ENCODE data around the gene MAGI1.

DNA sequence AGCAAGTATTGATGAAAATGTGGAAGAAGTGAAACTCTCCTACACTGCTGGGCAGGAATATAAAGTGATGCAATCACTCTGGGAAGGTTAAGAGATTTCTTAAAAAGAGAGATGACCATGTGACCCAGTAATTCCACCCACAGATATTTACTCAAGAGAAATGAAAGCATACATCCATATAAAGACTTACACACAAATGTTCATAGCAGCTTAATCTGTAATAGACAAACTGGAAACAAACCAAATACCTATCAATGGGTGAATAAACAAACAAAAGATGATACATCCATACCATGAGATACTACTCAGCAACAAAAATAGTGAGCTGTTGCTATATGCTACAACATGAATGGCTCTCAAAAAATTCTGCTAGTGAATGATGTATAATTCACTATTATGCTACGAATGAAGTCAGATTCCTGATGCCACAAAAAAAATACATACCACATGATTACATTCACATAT lies 463.3 kb downstream of the MAGI1 start:
- TF ChIP-seq NR1H2 (CRISPR knock-in tag; IDR thresholded peaks at IDR 0.05) = no peak
- TF ChIP-seq, protein P1, sequence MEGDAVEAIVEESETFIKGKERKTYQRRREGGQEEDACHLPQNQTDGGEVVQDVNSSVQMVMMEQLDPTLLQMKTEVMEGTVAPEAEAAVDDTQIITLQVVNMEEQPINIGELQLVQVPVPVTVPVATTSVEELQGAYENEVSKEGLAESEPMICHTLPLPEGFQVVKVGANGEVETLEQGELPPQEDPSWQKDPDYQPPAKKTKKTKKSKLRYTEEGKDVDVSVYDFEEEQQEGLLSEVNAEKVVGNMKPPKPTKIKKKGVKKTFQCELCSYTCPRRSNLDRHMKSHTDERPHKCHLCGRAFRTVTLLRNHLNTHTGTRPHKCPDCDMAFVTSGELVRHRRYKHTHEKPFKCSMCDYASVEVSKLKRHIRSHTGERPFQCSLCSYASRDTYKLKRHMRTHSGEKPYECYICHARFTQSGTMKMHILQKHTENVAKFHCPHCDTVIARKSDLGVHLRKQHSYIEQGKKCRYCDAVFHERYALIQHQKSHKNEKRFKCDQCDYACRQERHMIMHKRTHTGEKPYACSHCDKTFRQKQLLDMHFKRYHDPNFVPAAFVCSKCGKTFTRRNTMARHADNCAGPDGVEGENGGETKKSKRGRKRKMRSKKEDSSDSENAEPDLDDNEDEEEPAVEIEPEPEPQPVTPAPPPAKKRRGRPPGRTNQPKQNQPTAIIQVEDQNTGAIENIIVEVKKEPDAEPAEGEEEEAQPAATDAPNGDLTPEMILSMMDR (IDR thresholded peaks at IDR 0.05) = no peak
- TF ChIP-seq, protein P2, sequence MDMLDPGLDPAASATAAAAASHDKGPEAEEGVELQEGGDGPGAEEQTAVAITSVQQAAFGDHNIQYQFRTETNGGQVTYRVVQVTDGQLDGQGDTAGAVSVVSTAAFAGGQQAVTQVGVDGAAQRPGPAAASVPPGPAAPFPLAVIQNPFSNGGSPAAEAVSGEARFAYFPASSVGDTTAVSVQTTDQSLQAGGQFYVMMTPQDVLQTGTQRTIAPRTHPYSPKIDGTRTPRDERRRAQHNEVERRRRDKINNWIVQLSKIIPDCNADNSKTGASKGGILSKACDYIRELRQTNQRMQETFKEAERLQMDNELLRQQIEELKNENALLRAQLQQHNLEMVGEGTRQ (CRISPR knock-in tag; IDR thresholded peaks at IDR 0.05) = no peak
- no peak for TF ChIP-seq IRF2 (CRISPR knock-in tag; IDR thresholded peaks at IDR 0.05; ENCODE audit: borderline replicate concordance, low read depth)
- no peak for TF ChIP-seq ESRRA (CRISPR knock-in tag; IDR thresholded peaks at IDR 0.05; ENCODE audit: borderline replicate concordance)
- TF ChIP-seq ZNF263 (CRISPR knock-in tag; IDR thresholded peaks at IDR 0.05; ENCODE audit: low read depth) = no peak
- no peak for TF ChIP-seq SP1 (CRISPR knock-in tag; conservative IDR thresholded peaks at IDR 0.05)
- TF ChIP-seq, protein P3, sequence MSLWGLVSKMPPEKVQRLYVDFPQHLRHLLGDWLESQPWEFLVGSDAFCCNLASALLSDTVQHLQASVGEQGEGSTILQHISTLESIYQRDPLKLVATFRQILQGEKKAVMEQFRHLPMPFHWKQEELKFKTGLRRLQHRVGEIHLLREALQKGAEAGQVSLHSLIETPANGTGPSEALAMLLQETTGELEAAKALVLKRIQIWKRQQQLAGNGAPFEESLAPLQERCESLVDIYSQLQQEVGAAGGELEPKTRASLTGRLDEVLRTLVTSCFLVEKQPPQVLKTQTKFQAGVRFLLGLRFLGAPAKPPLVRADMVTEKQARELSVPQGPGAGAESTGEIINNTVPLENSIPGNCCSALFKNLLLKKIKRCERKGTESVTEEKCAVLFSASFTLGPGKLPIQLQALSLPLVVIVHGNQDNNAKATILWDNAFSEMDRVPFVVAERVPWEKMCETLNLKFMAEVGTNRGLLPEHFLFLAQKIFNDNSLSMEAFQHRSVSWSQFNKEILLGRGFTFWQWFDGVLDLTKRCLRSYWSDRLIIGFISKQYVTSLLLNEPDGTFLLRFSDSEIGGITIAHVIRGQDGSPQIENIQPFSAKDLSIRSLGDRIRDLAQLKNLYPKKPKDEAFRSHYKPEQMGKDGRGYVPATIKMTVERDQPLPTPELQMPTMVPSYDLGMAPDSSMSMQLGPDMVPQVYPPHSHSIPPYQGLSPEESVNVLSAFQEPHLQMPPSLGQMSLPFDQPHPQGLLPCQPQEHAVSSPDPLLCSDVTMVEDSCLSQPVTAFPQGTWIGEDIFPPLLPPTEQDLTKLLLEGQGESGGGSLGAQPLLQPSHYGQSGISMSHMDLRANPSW (CRISPR knock-in tag; conservative IDR thresholded peaks at IDR 0.05; ENCODE audit: low read depth) = no peak
- TF ChIP-seq, protein P4, sequence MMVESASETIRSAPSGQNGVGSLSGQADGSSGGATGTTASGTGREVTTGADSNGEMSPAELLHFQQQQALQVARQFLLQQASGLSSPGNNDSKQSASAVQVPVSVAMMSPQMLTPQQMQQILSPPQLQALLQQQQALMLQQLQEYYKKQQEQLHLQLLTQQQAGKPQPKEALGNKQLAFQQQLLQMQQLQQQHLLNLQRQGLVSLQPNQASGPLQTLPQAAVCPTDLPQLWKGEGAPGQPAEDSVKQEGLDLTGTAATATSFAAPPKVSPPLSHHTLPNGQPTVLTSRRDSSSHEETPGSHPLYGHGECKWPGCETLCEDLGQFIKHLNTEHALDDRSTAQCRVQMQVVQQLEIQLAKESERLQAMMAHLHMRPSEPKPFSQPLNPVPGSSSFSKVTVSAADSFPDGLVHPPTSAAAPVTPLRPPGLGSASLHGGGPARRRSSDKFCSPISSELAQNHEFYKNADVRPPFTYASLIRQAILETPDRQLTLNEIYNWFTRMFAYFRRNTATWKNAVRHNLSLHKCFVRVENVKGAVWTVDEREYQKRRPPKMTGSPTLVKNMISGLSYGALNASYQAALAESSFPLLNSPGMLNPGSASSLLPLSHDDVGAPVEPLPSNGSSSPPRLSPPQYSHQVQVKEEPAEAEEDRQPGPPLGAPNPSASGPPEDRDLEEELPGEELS (CRISPR knock-in tag; IDR thresholded peaks at IDR 0.05) = no peak
- no peak for TF ChIP-seq NR3C1 (CRISPR knock-in tag; conservative IDR thresholded peaks at IDR 0.05; ENCODE audit: low read depth)
- TF ChIP-seq ZNF671 (CRISPR knock-in tag; IDR thresholded peaks at IDR 0.05) = no peak
- TF ChIP-seq, protein P5, sequence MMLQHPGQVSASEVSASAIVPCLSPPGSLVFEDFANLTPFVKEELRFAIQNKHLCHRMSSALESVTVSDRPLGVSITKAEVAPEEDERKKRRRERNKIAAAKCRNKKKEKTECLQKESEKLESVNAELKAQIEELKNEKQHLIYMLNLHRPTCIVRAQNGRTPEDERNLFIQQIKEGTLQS (CRISPR knock-in tag; conservative IDR thresholded peaks at IDR 0.05) = no peak
- TF ChIP-seq ELF4 (CRISPR knock-in tag; IDR thresholded peaks at IDR 0.05; ENCODE audit: low read depth) = no peak

All from WTC11 (cell line).